HG02852 (cell line): ENCODE data around the gene EVC.
"Not testable (repeated sequence)": the region's sequence is repeated elsewhere in the genome, so short reads cannot be mapped to it uniquely, and the experiment has no call there.

Experiments used
- ATAC-seq: cut with Tn5 transposase; IDR thresholded peaks from one replicate; pipeline ENCODE4 v1.9.1; 2021; ENCODE audit warnings: mild to moderate bottlenecking, moderate library complexity; ENCODE audit not compliant: unreplicated experiment

EVC gene

GRCh38 chr4:5836943-5837342, 125.9 kb downstream of the EVC start:
- no peak for ATAC-seq

GRCh38 chr4:5837483-5837882, 126.5 kb downstream of the EVC start:
- not testable (repeated sequence) for ATAC-seq

- no peak for ATAC-seq
Measured at GRCh38 chr4:5839332-5839731, 128.3 kb downstream of the EVC start.

- no peak for ATAC-seq
Measured at GRCh38 chr4:5839751-5840674, 129.0 kb downstream of the EVC start.

- ATAC-seq: no peak
Measured at GRCh38 chr4:5842456-5842855, 131.5 kb downstream of the EVC start.

- no peak for ATAC-seq
Measured at GRCh38 chr4:5843573-5844530, 132.9 kb downstream of the EVC start.

GRCh38 chr4:5845035-5845905, 134.3 kb downstream of the EVC start:
- ATAC-seq: no peak

GRCh38 chr4:5851637-5852301, 140.8 kb downstream of the EVC start:
- no peak for ATAC-seq

GRCh38 chr4:5852523-5853202, 141.7 kb downstream of the EVC start:
- no peak for ATAC-seq

GRCh38 chr4:5854929-5855328, 143.9 kb downstream of the EVC start:
- no peak for ATAC-seq

GRCh38 chr4:5856362-5856761, 145.4 kb downstream of the EVC start:
- not testable (repeated sequence) for ATAC-seq

- ATAC-seq: no peak
Measured at GRCh38 chr4:5857199-5857598, 146.2 kb downstream of the EVC start.

GRCh38 chr4:5858020-5858769, 147.2 kb downstream of the EVC start:
- no peak for ATAC-seq

GRCh38 chr4:5863461-5864113, 152.6 kb downstream of the EVC start:
- ATAC-seq: no peak
